Activated CD8-positive, alpha-beta memory T cell treated with anti-CD3 and anti-CD28 coated beads, Interleukin-2, amount 50 U/mL, for 1 hour (primary cell): Measurements from ENCODE around the gene TRAF3IP3.

Experiments
- DNase-seq: peaks from one replicate; pipeline ENCODE4 v3.0.0-alpha.2; 2020; ENCODE audit errors: extremely low read depth

Gene TRAF3IP3

GRCh38 chr1:209827384-209828262, 71.8 kb downstream of the TRAF3IP3 start, which contains the start of gene UTP25:
UTP25 (plus strand) TSS chr1:209827972; CDS start chr1:209828064, 92 bp downstream.
- DNase-seq, result peak; percentile 81

- DNase-seq, result no peak
Observed at GRCh38 chr1:209829716-209830115, 73.9 kb downstream of the TRAF3IP3 start.

GRCh38 chr1:209830722-209831121, 74.9 kb downstream of the TRAF3IP3 start:
- no peak for DNase-seq

GRCh38 chr1:209831615-209832014, 75.8 kb downstream of the TRAF3IP3 start:
- no peak for DNase-seq
